Retinal pigment epithelial cell (primary cell): ENCODE data around the gene RERE.

ENCODE experiments used
- DNase-seq: peaks from one replicate; pipeline ENCODE4 v3.0.0-alpha.2; 2010; ENCODE audit warnings: low read depth
- H3K4me3 ChIP-seq: 2 replicates; pipeline ENCODE4 v1.5.1; 2011; ENCODE audit warnings: mild to moderate bottlenecking, low read length, control low read depth, moderate library complexity
- TF ChIP-seq, protein P1 (sequence below): conservative IDR thresholded peaks from 2 replicates; pipeline ENCODE4 v1.5.1; 2011; ENCODE audit warnings: low read depth, low read length, control low read depth, inconsistent platforms

Gene RERE

DNA sequence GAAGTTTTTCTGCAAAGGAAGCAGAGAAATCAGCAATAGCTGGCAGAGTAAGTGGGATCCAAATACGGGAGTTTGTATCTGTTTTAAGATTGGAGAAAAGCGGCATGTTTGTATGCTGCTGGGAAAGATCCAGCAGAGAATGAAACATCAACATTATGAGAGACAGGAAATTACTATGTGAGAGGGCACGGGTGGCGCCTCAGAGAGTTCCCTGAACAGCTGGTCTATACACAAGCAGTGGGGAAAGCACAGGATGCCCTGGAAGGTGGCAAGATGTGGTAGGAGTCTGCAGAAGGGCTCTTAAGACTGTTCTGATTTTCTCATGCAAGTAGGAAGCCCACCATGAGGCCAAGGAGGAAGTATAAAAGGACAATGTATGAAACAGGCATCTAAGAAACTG, 130.4 kb downstream of the RERE start:
- no peak overlapping the region for H3K4me3 ChIP-seq
- TF ChIP-seq, protein P1, sequence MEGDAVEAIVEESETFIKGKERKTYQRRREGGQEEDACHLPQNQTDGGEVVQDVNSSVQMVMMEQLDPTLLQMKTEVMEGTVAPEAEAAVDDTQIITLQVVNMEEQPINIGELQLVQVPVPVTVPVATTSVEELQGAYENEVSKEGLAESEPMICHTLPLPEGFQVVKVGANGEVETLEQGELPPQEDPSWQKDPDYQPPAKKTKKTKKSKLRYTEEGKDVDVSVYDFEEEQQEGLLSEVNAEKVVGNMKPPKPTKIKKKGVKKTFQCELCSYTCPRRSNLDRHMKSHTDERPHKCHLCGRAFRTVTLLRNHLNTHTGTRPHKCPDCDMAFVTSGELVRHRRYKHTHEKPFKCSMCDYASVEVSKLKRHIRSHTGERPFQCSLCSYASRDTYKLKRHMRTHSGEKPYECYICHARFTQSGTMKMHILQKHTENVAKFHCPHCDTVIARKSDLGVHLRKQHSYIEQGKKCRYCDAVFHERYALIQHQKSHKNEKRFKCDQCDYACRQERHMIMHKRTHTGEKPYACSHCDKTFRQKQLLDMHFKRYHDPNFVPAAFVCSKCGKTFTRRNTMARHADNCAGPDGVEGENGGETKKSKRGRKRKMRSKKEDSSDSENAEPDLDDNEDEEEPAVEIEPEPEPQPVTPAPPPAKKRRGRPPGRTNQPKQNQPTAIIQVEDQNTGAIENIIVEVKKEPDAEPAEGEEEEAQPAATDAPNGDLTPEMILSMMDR: no peak
- DNase-seq: no peak

DNA sequence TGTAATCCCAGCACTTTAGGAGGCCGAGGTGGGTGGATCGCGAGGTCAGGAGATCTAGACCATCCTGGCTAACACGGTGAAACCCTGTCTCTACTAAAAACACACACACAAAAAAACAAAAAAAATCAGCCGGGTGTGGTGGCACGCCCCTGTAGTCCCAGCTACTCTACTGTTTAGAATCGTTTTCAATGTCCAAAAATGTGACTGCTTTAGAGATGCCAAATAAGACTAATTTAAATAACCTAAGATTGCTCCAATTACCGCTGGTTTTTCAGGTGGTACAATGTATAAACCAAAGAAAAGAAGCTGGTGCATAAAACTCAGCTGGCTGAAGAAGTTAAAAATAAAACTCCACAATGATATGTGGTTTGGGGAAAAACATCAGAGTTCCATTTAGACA, 132.0 kb downstream of the RERE start:
- TF ChIP-seq, protein P1: no peak
- H3K4me3 ChIP-seq: no peak overlapping the region
- DNase-seq: no peak

DNA sequence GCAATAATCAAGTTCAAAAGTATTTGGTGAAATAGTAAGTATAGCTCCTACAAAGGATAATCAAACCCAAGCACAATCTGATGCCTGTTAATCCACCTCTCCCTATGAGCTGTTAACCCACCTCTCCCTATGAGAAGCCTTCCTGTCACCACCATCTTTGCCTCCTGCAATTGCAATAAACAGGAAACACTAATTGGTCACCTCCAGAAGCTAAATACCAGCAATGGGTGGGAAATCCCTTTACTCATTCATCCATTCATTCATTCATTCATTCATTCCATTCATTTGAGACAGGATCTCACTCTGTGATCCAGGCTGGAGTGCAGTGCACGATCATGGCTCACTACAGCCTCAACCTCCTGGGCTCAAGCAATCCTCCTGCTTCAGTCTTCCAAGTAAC, 132.8 kb downstream of the RERE start:
- no peak for DNase-seq
- TF ChIP-seq, protein P1: no peak
- no peak overlapping the region for H3K4me3 ChIP-seq

DNA sequence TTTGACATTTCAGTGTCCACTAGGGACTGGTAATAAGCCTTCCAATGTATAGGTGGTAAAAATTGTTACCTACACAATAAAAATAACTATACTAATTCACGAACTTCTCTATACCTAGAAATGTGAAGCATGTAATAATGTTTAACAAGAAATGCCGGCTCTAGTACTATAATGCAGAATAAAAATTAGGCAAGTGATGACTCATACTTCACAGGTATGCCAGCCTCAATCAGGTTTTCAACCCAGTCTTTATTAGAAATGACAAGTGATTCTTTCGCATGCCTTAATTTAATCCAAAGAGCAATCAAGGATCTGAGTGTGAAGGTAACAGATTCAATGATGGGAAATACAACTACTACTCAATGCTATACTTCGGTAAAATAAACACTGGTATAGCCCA, 134.9 kb downstream of the RERE start:
- TF ChIP-seq, protein P1: no peak
- DNase-seq: no peak
- no peak overlapping the region for H3K4me3 ChIP-seq

DNA sequence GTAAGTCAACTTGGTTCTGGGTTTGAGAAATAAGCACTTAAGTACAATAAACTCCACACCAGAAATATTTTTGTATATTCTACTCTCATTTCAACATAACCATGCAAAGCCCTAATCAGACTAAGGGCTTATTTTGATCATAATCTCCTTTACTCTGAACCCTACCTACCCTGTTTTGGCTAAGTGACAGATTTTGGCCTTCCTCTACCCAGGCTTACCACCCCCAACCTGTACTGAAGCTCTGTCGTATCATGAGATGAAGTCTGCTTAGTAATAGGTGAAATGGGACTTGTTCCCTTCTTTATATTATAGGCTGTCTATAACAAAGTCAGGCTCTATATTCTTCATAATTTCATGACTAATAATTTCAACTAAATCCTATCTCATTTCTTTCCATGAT, 135.5 kb downstream of the RERE start:
- no peak for DNase-seq
- no peak overlapping the region for H3K4me3 ChIP-seq
- TF ChIP-seq, protein P1: no peak

DNA sequence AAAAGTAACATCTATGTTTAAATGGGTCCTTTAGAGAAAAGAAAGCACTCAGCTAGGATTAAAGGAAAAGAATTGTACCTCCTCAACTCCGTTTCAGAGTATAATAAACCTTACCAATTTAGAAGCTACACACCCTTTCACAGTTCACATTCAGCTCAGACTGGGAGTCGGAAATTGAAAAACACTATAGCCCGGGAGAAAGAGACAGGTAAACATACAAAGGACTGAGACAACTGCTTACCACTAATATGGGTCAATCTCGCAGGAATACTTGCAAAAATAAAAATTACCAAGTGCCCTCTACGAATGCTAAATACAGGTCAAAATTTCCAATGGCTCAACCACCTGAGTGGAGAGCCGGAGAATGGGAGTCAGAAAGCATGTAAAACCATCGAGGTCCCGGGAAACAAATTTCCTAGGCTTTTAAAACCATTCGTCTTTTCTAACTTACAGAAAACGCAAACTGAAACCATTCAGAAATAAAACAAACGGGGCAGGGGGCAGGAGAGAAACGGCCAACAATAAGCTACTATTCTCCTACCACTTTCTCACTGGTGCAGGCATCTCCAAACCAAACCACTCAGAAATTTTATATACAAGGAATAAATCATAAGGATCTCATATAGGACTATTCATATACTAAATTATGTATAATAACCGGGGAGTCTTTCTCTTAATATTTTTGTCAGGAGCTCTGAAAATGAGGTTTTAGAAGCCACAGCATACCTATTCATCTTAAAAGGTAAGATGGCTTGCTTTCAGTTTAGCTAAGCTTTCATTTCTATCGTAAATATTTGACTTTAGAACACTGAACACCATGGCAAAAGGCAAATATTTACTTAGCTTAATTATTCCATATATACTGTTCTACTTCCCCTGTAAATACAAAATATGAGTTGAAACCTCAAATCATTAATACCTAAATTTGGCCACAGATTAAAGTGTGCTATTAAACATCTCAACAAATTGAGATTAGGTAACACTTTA, 136.5 kb downstream of the RERE start:
- DNase-seq: no peak
- no peak overlapping the region for H3K4me3 ChIP-seq
- TF ChIP-seq, protein P1: no peak
